NCI-H524 treated with DMSO at 0.1 percent for 48 hours (cell line): Measurements from ENCODE around the gene MAP3K19.
"Not testable (repeated sequence)": the region's sequence is repeated elsewhere in the genome, so short reads cannot be mapped to it uniquely, and the experiment has no call there.

ENCODE experiments used
- DNase-seq: peaks from one replicate; lab custom pipeline; 2025; lab: John Stamatoyannopoulos, UW

MAP3K19 gene

DNA sequence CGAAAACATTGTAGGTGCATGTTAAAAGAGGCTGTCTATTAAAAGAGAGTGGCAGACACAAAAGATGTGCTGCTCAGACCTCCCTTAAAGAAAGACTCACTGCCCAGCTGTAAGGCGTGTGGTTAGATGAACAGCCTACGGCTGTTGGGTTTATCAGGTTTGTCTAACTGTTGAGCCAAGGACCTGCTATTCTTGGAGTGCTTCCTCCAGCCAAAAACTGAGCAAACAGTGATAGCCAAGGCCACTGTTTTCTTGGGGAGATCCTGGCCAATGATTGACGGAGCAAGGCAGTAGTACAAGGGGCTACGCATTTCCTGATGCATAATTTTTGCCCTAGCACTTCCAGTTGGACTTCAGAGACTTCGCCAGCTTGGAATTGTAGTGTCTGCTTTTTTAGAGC, 3.4 kb upstream of the MAP3K19 start:
- DNase-seq = no peak

DNA sequence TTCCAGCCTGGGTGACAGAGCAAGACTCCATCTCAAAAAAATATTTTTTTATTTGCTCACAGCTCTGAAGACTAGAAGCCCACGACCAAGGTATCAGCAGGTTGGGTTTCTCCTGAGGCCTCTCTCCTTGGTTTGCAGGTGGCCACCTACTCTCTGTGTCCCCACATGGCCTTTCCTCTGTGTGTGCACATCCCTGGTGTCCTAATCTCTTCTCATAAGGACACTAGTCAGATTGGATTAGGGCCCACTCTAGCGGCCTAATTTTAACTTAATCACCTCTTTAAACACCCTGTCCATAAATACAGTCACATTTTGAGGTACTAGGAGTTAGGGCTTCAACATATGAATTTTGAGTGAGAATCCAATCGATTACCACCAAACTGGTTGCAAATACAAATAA, 2.9 kb upstream of the MAP3K19 start:
- peak; percentile 51 for DNase-seq

DNA sequence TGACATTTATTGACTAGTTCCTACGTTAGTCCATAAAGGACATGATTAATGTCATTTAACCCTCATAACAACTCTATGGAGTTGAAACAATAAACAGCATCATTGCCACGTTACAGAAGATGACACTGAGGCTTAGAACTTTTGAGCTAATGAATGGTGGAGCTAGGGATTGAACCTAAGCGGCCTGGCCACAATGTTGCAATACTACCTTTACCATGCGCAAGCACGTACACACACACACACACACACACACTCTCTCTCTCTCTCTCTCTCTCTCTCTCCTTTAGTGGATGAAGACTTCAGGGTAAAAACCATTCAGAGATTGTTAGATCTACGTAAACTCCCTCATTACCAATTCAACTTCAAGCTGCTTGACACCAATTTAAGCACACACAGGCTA, 875 bp upstream of the MAP3K19 start:
- no peak for DNase-seq

DNA sequence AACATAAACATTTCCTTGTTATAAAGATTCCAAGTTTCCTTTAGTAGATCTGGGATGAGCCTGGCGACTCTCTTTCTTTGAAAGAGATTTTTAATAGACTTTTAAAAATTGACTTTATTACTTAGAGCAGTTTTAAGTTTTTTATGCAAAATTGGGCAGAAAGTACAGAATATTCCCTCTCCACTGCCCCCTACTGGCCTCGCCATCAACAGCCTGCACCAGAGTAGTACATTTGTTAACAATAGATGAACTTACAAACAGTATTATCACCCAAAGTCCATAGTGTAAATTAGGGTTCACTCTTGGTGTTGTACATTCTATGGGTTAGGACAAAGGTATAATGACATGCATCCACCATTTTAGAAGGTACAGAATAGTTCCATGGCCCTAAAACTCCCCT, 3.9 kb downstream of the MAP3K19 start:
- DNase-seq = no peak

DNA sequence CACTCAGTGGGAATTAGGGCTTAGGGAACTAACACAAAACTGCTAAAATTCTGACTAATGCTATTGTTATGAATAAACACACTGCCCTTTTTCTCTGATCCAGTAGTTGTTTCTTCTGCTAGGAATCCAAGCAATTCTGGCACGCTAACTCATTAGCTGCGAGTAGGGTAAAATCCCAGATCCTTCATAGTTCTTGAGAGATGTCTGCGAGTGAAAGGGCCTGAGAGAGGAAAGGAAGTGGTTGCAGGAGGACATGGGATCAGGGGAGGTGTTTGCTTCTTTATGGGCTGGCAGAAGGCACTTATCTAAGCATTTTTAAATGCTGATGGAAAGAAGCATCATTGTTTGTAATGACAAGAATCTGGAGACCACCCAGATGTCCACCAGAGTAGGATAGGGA, 9.4 kb downstream of the MAP3K19 start:
- DNase-seq = no peak

DNA sequence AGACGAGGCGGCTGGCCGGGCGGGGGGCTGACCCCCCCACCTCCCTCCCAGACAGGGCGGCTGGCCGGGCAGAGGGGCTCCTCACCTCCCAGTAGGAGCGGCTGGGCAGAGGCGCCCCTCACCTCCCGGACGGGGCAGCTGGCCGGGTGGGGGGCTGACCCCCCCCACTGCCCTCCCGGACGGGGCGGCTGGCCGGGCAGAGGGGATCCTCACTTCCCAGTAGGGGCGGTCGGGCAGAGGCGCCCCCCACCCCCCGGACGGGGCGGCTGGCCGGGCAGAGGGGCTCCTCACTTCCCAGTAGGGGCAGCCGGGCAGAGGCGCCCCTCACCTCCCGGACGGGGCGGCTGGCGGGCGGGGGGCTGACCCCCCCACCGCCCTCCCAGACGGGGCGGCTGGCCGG, 14.0 kb downstream of the MAP3K19 start:
- DNase-seq = not testable (repeated sequence)

DNA sequence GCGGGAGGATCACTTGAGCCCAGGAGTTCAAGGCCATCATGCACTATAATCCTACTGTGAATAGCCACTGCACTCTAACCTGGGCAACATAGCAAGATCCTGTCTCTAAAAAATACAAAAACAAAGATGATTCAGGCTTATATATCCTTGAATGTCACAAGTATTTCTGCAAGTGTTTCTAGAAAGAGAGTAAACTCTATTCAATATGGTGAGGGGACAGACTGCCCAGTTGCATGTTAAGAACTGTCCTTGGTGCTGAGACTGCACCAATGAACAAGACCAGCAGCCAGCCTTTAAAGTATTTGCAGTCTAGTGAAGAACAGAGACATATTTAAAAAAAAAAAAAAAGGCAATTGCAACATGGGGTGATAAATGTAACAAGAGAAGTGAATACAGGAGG, 16.4 kb downstream of the MAP3K19 start:
- DNase-seq = no peak

DNA sequence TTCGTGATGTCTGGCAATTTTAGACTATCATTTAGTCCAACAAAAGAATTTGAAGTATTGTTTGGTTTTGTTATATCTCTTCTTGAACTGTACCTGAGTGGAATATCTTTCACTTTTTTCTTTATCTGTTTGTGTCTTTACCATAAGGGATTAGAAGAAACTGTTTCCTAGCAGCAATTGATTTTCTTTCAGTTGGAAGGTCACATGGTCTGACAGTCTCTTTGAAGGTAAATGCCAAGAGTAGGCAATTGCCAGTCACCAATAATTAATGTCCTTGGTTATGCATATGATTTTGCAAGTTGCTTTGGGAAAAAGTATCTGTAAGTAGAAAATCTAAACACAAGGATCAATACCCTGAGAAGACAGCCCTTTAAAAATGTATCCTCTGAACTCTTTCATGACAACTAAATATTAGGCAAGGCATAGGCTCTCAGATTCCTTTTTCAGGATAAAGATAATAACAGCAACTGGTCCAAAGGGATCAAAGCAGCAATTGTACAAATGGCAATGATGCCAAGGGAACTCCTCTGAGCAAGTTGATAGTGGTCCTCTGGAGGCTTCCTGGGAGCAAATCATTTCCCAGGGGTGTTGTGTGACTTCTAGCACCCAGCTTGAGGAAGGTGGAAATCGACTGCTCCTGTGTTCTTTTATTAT, 17.6 kb downstream of the MAP3K19 start:
- no peak for DNase-seq

DNA sequence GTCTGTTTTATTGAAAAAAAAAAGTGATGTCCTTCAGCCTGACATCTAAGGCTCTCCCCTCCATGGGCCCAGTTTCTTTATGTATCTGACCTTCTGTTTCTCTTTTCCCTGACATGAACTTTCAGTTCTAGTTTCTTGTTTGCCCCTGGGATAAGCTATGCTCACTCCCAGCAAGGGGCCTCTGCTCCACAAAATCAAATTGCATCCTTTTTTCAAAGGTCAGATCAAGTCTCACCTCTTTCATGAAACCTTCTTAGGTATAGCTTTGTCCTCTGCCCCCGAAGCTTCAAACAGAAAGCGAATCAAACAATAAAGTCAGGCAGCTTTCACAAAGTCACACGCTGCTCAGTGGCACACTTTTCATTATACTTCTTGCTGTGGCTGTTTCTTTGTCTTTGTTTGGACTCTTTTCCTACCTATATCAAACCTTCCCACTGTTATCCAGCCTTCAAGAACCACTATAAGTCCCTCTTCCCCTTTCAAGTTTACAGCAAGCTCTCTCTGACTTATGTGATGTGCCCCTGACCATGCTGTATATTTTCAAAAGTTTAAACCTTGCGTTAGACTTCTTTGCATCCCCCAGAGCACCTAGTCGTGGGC, 23.3 kb downstream of the MAP3K19 start:
- no peak for DNase-seq

DNA sequence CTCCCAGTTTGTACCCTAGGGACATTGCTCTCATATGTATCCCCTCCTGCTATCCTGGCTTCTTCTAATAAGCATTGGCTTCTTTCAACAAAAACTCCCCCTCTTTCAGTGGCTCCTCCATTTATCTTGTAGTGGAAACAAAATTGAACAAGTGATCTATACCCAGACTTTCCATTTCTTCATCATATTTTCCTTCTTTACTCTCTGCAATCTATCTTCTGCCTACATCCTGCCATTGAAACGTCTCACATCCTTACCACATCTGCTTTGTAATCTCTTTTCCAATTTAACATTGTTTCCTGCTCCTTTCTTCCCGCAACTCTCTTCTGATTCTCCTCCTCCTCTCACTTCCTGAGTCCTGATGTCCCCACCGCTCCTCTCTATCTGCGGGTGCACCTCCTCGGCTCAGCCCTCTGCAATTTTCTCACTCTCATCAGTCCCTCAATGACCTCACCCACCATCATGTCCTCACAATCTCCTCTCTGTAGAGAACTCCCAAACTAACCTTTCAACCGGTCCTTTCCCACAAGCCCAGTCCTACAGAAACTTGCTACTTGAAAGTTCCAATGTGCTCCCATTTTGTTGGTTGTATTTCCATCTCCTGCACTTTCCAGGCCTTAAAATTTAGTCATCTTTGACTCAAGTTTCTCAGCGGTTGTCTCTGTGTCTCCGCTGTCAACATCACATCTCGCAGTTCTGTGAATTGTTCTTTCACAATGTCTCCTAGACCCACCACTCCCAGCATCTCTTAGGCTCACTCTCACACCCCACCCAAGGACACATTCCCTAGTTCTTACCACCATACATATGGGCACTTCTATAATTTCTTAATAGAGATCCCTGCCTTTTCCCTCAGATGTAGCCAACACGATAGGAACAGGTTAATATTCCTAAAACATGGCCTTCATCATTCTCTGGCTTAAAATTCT, 24.0 kb downstream of the MAP3K19 start:
- no peak for DNase-seq

DNA sequence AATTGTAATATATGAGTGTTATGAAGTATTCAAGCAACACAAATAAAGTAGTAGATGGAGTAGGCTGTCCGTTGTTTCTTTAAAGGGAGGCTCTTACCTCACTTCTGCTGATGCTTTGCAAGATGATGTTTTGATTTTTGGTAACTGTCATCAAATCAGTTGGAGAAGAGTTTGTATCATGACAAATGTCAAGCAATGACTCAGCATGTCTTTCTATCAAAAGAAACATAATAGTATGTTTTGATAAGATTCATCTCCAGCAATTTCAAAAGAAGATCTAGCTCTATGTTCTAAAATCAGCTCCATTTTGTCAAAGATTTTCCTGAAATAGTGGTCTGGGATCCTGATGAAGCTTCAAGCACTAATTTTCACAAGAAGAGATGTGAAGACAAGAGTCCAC, 25.6 kb downstream of the MAP3K19 start:
- no peak for DNase-seq

DNA sequence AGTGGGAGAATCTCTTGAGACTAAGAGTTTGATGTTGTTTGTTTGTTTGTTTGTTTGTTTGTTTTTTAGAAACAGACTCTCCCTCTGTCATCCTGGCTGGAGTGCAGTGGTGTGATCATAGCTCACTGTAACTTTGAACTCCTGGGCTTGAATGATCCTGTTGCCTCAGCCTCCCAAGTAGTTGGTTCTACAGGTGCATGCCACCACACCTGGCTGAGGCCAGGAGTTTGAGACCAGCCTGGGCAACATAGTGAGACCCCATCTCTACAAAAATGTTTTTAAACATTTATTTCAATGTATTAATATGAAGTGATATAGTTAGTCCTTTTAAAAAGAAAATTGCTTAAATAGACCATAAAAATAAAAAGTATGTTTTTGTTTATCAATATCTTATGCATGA, 35.6 kb downstream of the MAP3K19 start:
- no peak for DNase-seq

DNA sequence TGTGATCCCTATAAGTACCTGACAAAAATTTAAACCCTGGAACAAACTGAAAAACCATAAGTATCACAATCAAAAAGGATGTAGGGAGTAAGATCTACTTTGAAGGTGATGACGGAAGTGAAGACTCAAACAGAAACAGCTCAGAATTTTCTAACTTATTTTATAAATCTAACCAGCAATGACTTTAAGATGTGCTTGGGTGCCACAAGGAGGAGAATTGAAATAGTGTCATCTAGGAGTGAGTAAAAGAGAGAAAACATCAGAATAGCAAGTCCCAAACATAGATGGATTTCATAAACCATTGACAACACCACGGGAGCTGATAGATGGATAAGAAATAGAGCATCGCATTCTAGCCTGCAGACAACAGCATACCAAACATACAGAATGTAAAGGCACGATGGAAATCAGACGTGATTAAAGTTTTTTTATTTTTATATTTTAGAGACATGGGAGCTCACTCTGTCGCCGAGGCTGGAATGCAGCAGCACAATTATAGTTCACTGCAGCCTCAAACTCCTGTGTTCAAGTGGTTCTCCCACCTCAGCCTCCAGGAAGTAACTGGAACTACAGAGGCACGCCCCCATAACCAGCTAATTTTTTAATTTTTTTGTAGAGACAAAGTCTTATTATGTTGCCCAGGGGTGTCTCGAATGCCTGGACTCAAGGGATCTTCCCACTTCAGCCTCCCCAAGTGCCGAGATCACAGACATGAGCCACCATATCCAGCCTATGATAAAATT, 36.9 kb downstream of the MAP3K19 start:
- no peak for DNase-seq

DNA sequence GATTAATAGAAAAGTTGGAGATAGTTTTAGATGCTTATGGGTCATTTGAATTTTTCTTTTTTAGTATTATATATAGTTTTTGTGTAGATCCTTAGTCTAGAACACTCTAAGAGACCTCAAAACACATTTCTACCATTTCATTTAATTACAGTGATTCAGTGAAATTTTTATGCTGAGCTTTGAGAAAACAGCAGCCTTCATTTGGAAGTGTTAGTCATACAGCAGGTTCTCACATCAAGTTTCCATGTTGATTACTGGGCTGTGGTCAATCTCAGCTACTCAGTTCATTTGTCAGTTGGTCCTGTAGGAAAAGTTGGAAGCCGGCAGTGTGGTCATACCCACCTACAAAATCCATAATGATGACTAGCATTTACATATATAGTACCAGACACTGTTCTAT, 37.9 kb downstream of the MAP3K19 start:
- no peak for DNase-seq

DNA sequence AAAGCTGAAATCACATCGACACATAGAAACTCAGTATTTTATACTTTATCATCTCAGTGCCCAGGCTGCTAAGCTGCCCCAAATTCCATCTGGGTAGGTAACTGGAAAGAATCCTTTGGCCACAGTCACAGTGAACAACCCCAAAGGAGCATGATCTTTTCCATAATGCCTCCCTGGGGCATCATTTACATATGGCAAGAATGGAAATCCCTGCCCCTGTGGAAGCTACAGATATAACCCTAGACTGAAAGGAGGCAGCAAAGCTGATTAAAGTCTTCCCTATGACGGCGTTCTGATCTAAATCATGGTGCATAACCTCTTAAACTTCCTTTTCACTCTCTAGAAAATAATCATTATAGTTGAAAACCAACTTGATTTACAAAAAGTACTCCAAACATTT, 41.5 kb downstream of the MAP3K19 start:
- no peak for DNase-seq

DNA sequence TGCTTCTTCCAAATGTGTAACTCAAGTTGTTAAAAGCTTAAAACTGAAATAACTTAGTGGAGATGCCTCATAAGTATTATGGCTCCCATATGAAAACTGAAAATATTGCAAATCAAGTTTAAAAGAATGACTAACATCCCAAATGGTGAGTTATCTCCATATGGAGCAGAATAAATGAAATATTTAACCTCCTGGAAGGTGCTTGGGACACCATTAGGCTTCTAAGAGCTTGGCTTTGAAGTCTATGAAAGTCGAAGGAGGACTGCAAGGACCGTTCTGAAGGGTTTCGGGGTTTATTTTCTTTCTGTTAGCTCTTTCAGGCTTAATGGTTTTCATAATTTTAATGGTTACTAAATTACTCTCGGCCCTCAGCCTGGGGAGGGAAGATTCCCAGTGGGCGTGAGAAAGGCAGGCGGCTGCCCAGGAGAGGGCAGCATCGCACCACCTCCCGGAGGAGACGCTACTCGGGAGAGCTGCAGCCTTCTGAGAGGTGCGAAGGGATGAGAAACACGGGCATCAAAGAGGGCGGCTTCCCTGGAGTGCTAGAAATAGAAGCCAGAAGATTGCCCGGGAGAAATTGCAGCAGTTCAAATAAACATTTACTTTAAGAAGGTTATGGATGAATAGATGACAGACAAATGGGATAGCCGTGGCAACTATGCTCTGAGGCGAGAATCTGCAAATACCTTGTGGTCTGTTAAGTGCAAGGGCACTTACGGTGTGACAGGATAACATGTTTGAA, 43.1 kb downstream of the MAP3K19 start:
- DNase-seq = no peak

DNA sequence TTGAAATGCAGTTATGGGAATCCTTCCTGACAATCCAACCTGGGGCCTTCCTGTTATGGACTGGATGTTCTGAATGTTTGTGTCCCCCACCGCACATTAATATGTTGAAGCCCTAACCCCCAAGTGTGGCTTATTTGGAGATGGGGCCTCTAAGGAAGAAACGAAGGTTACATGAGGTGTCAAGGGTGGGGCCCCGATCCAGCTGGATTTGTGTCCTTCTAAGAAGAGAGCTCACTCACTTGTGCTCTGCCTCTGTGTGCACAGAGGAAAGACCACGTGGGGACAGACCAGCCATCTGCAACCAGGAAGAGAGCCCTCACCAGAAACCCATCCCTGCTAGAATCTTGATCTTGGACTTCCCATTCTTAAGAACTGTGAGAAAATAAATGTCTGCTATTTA, 44.4 kb downstream of the MAP3K19 start:
- no peak for DNase-seq

DNA sequence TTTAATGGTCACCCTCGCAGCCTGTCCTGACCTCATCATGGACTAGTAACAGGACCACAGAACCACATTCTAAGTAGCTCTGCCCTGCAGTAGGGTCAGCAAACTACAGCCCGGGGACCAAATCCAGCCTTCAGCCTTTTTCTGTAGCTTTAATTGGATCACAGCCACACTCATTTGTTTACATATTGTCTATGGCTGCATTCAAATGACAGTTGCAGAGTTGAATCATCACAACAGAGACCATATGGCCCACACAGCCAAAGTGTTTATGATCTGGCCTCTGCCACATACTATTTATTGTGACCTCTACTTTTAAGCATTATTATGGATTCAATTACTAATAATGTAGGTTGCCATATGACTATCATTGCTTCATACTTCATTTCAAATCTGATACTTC, 47.7 kb downstream of the MAP3K19 start:
- DNase-seq = no peak

DNA sequence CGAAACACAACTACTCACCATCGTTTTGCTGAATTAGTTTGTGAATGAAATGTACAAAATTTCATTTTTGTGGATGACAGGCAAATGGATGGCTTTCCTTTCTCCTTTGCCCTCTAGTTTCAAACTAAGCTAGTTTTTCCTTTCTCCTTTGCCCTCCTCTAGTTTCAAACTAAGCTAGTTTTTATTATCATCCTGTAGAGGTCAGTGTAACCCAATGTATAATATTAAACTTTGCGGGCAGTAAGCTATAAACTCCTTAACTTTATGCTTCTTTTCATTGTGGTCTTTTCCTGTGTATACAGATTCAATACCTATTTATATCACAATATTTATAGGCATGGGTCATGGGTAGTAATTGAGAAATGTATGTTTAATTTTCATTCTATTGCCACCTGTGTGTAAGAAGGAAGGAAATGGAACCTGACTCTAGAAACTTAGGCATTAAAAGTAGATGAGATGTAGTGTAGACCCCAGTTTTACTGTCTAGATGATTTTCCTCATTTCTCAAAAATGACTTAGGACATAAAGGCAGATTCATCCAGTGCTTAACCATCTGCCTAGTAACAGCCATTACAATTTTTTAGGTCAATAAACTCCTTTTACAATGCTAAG, 58.1 kb downstream of the MAP3K19 start:
- peak; percentile 10 for DNase-seq

DNA sequence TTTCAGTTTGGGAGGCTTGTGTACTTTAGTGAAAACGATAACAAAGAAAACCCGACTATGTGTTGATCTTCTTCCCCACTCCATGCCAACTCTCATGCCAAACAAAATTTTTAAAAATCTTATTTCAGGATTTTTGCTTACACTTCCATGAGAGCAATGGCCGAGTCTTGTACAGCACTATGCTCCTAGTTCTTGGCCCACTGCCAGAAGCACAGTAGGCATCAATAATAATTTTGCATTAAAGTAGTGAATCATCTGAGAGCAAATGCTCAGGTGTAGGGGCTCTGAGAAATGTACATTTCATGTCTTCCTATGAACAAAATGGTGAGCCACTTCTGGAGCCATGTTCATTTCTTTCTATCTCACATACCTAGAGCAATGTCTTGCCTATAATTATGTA, 62.2 kb downstream of the MAP3K19 start:
- no peak for DNase-seq

DNA sequence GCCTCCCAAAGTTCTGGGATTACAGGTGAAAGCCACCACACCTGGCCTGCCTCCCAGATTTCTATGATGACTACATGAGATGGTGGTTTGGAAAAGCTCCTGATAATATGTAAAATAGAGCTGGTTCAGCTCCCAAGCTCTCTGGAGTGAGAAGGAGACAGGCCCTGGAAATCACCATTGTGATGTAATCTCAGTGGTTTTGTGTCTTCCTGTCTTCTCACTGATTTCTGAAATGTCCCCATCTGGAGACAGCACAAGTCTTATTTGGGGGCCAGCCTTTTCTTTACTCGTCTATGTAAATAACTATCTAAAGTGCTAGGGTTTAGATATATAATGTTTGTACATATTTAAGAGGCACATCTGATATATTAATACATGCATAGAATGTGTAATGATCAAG, 64.6 kb downstream of the MAP3K19 start:
- no peak for DNase-seq
